HL-60/S4 treated with phorbol 12-myristate 13-acetate at 8.2 ng/mL for 4 days and 3 days (cell line): ENCODE results near the gene NUP42.
"Not testable (repeated sequence)": the region's sequence is repeated elsewhere in the genome, so short reads cannot be mapped to it uniquely, and the experiment has no call there.

Experiments used
- in situ Hi-C: fragments of 300-500 bp; cut with MboI; formaldehyde crosslinking; loops from 2 replicates; pipeline ENCODE4 v1.15.0; 2022; ENCODE audit warnings: low sequenced_read_pairs

The NUP42 gene

DNA sequence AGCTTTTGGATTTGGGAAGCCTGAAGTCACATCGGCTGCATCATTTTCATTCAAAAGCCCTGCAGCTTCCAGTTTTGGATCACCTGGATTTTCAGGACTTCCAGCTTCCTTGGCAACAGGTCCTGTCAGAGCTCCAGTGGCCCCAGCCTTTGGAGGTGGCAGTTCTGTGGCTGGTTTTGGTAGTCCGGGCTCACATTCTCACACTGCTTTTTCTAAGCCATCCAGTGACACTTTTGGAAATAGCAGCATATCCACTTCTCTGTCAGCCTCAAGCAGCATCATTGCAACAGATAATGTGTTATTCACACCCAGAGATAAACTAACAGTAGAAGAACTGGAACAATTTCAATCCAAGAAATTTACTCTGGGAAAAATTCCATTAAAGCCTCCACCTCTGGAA, 18.5 kb downstream of the NUP42 start:
- in situ Hi-C loops: no loop called here

DNA sequence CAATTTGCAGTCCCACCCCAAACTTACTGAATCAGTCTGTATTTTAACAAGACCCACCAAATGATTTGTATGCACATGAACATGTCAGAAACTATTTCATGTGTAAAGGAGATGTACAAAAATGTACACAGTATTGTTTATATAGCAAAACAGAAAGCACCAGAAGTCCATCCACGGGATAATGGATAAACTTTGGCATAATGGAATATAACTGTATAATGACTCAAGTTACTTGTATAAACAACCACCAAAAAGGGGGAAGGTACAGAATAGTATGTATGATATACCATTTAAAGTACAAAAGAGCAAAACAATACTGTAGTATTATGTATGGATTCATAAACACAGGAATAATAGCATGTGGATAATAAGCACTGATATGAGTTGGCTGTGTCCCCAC, 22.4 kb downstream of the NUP42 start:
- in situ Hi-C loops: no loop called here

DNA sequence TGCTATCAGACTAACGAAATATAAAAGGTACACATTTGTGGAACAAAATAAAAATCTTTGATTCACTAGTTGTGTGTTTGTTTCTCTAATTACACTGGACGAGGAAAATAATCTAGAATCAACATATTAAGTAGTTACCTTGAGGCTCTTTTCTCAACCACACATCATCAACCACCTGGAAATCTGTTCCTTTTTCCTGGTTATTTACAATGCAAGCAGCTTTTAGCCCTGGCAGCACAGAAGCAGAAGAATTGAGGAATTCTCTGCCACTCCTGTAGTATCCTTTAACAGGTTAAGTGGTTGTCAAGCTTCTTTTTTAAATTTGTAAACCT, 23.7 kb downstream of the NUP42 start:
- in situ Hi-C loops: no loop called here

DNA sequence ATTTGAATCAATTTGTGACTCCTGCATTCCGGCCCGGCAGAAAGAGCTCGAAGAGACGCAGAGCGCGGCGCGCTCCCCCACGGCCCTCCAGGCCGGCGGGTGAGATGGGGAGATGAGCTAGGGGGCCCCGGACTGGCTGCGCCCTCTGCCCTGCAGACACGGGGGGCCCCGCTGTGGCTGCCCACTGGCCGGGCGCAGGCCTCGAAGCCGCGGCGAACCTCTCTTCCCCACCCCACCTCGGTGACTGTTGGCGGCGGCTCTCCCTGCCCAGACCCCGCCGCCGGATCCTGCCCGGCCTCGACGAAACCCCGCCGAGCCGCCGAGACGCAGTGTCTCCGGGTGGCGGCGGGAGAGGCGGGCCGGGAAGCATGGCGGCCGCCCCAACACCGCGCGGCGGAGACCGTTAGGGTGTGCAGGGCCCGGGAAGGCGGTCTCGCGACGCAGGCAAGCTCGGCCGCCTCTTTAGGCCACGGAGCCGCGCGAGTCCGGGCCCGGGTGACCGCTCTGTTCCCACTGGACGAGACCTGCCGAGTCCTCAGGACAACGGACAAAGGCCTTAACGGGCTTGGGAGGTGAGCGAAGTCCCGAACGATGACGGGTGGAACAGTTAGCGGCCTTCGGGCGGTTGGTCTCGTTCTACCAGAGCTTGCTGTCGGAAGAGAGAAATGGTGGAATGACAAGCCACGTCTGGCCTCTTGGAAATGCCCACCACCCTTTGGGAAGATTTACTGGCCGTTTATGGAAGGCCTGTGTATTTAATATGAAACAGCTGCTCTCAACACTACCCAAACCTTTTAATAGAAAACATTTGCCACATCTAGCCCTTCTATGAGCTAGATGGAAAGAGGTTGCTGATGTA, 24.3 kb downstream of the NUP42 start:
- in situ Hi-C loops: no loop called here

DNA sequence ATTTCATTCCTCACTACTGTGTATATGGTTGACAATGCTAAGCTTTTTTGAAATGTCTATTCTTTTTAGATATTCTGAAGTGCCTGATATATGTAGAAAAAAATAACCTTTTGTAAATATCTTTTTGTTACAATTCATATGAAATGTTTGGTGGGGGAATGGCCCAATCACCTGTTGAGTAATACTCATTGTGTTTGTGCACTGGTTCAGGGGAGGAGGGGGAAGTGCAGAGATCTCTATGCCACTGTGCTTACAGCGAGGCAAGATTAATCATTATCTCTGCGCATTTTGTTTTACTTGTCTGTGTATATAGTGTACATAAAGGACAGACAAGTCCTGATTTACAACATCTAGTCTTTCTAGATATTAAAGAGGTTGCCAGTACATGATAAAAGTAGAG, 25.2 kb downstream of the NUP42 start:
- in situ Hi-C loops: no loop called here

DNA sequence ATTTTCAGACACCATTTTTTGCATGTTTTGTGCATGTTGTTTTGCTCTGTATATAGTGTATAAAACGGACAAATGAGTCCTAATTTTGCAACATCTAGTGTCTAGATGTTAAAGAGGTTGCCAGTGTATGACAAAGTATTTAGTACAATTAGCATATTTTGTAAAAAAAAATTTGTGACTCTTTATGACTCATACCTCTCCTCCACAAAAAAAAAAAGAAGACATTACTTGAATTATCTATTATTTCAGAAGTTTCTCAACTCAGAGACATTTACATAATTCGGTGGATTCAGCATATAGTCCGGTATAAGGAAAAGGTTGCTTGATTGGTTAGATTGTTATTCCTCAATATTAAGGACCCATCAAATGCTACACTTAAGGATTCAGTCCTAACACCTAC, 26.0 kb downstream of the NUP42 start:
- in situ Hi-C loops: no loop called here

DNA sequence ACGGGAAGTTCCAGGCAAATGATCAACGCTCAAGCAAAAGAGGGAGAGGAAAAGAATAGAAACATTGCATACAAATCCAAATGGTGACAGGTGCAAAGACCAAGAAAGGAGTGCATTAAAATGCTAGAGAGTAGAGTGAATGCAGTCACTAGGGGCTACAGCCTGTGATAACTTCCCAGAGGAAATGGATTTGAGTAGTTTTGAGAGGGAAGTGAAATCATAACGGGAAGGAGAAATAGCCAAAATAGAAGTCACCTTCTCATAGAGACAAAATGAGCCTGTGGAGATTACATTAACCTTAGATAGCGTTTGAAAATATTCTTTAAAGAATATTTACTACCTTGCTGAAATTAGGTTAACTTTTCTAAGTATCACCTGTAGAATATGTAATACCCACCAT, 26.5 kb downstream of the NUP42 start:
- in situ Hi-C loops: no loop called here

DNA sequence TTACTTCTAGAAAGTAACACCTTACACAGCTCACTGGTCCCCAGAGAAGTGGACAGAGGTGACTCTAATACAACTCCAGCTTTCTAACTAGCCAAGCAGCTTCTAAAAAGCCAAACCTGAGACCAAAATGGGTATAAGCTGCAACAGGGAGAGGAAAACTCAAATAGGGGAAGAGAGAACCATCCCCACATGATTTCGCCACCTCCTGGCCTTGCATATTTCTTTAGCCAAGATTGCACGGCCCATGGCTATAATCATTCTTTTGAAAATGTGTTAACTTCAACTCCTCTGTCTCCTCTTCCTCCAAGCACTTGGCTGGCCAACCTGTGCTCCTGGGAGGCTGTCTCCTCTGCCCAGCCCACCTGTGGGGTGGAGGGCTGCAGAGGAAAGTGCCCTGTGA, 28.7 kb downstream of the NUP42 start:
- in situ Hi-C loops: no loop called here

DNA sequence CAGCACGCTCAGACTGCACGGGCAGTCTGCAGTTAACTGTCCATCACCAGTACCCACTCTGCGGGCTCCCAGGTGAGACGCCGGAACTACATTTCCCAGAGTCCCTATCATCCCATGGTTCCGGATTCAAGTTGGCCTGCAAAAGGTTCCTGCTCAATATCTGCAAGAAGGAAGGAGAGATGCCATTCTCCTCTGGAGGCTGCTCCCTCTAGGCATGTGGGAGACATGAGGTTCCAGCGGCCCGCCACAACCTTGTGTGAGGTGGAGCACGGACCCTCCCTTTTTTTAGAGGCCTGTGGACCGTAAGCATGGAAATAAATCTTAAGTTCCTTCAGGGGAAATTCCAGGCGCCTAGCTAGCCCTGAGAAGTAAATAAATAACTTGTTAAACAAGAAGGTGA, 29.7 kb downstream of the NUP42 start:
- in situ Hi-C loops: no loop called here

DNA sequence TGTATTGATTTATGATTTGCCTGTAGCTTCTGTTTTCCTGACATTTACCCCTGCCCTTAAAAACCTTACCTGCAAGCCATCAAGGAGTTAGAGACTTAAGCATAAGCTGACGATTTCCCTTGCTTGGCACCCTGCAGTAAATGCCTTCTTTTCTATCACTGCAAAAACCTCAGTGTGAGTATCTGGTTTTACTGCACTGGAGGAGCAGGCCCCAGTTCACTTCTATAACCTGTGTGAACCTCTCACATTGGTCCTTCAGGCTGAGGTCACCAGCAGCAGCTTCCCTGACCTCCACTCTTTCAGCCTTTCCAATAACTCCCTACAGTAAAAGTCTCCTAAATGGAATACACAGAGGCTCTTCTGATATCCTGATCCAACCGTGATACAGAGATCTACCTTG, 30.5 kb downstream of the NUP42 start:
- in situ Hi-C loops: no loop called here

DNA sequence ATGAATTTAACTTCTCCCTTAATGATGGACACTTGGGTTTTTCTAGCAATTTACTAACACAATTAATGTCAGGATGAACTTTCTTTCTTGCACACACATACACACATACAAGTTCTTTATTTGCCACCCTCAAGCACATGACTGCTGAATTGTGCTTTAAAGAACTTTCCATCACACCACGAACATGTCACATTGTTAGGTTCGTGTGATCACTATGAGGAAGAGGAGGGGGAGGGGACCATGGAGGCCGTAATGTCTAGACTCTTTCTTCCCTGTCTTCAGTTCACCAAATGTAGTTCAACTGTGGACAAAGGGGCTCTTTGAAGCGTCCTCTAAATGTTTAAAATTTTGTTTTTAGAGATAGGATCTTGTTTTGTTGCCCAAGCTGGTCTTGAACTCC, 31.0 kb downstream of the NUP42 start:
- in situ Hi-C loops: no loop called here

DNA sequence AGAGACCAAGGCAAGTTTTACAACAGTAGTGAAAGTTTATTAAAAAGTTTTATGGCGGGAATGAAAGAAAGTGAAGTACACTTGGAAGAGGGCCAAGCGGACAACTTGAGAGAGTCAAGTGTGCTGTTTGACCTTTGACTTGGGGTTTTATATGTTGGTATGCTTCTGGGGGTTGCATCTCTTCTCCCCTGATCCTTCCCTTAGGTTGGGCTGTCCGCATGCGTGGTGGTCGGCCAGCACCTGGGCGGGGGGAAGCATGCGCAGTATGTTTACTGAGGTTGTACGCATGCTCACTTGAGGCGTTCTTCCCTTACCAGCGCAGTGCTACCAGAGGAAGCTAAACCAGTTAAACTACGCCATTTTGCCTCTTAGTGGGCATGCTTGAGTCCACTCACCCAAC, 31.9 kb downstream of the NUP42 start:
- in situ Hi-C loops: no loop called here

DNA sequence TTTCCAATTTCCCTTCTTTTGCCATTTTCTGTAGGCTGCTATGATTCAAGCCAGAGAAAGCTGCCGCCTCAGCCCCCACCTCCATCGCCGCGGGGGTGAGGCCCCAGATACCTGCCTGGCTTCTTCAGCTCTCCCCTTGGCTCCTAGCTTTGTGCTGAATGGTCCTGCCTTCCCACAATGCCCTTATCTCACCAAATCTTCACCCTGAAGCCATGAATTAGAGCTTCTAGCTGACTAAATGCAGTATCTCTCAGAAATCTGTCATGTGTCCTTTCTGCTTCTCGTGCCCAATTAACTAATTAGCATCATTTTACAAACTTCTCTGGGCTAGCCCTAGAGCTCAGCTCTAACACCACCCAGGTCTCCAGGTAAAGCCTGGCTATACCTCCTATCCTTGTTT, 32.6 kb downstream of the NUP42 start:
- in situ Hi-C loops: no loop called here

DNA sequence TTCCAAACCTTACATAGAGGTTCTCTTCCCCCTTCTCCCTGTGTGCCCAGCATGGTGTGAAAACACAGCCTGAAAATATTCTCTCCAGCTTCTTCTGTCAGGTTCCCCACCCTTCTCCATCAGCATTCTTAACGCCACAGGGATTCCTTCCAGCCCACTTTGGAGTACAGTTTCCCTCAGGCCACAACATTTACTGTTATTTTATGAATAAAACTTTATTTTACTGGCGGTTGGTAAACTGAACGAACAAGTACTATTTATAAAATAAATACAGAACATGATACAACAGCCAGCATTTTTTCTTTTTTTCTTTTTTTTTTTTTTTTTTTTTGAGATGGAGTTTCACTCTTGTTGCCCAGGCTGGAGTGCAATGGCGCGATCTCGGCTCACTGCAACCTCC, 33.1 kb downstream of the NUP42 start:
- in situ Hi-C loops: no loop called here

DNA sequence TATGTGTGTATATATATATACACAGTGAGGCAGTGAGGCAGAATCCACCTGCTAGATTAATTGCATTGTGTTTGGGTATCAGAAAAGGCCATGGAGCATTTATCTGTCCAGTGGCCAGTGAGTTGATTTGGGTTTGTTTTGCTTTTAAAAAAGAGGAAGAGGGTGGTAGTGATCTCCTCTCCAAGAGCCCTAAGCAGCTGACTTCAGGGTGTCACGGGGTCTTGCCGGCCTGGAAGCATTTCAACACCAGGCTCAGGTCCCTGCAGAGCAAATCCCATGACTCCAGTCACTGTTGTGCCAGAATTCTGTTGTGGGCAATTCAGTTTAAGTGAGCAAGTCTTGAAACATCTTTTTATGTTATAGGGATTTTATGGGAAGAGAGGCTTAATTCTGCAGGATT, 34.2 kb downstream of the NUP42 start:
- in situ Hi-C loops: no loop called here

DNA sequence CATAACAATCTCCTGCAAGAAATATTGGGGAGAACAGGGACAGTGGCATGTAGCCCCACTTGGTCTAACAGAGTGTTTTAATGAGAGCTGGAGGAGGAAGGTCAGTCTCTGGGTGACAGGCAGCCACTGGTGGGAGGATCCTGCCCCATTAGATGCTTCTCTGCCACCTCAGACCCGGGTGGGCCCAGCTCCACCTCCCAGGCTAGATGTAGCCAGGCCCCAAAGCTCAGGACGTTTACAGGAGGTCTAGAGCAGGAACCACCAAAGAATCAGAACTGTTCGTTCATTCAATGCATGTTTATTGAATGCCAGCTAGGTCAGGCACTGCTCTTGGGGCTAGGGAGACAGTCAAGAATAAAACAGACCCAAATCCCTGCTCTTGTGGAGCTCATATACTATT, 36.3 kb downstream of the NUP42 start:
- in situ Hi-C loops: no loop called here

DNA sequence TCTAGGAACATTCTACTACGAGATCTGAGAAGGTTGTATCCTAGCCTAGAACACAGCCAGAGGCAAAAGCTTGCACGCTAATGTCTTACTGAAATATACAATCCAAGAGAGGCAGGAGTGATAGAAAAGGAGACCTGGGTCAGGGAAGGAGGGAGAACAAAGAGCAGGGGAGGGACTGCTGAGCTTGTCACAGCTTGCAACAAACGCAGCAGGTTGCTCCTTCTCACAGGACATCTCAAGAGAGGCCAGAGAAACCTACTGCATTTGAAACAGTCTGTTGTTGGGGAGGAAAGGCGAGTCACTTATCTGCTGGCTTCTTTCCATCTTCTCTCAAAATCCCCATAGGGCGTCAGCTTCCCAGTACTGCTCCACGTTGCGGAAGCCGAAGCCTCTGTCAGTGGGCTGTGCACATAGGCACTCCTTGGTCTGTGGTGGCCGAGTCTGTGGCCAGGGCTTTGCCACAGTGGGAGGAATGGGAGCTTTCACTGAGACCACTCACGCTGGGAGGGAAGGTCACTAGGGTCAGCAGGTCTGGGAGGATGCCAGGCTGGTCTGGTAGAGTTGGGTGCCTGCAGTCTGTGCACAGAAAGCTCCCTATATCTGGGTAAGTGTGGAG, 39.0 kb downstream of the NUP42 start:
- in situ Hi-C loops: no loop called here

DNA sequence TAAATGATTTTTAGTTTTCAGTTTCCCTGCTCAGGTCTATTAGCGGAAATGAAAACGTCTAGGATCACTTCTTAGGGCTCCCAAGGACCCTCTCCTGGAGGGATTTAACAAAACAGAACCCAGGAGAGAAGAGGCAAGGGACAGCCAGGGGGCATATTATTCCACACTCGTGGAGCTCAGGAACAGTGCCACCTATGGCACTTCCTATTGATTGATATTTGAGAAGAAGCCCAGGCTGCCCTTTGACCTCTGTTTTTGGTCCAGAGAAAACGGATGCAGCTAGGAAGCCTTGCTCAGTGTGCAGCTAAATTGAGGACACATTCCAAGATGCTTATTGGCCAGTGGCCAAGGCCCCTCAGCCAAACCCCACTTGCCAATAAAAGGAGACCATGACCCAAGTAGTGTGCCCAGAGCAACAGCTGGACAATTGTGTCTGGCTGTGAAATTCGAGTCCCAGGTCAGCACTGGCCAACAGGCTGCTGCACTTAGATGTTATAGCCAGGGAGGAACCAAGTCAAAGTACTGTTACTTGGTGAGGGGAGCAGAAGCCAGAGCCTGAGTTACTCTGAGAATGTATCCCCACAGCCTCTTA, 40.7 kb downstream of the NUP42 start:
- in situ Hi-C loops: no loop called here

DNA sequence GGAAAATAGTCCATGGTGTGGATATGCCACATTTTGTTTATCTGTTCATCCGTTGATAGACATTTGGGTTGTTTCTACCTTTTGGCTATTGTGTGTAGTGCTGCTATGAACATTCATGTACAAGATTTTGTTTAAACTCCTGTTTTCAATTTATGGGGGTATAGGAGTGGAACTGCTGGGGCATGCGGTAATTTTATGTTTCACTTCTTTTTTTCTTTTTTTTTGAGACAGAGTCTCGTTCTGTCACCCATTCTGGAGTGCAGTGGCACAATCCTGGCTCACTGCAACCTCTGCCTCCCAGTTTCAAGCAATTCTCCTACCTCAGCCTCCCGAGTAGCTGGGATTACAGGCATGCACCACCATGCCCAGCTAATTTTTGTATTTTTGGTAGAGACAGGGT, 42.5 kb downstream of the NUP42 start:
- in situ Hi-C loops: not testable (repeated sequence)

DNA sequence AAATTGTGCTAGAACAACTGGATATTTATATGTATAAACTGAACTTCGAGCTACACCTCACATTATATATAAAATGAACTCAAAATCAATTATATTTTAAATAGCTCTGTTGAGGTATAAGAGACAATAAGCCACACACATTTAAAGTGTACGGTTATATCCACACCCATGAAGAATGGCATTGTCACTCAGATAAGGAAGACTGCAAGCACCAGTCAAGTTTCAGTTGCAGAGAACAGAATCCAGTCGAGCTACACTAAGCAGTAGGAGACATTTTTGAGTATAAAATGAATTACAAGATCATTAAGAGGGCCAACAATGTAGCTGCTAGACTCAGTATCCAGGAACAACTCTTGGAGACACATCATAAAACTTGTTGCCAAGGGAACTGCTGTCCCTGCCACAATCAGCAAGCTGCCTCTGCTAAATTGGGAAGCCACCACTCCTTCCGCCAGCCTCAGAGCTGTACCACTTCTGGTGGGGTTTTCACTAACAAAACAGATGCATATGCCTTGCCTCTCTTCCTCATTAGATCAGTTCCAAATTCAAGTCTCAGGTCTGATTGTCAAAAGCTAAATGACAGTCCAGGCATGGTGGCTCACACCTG, 45.1 kb downstream of the NUP42 start:
- in situ Hi-C loops: no loop called here

DNA sequence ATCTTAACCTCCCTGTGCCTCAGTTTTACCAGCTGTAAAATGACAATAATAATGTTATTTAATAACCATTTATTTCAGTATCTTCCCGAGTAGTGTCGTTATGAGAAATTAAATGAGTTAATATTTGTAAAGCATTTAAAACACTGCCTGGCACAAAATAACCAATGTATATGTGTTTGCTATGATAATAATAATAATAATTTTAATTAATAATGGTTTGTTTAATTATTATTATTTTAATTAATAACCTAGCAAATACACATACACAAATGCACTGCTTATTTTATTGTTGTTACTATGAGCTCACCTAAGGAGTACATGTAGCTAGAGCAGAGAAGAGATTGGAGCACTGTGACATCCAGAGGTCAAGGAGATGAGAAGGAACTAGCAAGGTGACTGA, 46.6 kb downstream of the NUP42 start:
- in situ Hi-C loops: no loop called here

DNA sequence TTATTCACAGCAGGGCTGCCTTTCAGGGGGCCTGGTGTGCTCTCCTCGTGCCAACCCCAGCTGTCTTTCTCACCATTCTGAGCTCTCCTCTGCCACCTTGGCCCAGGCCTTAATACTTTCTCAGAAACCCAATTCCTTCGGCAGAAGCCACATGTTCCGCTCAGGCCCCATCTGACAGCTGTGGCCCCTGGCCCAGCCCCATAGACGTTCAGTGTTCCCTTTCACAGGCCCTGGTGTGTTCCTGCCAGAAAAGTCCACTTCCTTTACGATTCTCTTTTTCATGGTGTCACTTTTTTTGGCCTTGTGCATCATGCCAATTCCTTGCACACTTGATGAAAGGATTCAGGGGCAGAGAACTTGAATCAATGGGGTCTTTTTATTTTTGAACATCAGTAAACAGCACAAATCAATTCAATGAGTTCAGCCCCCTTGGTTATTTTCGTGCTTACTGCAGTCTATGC, 48.8 kb downstream of the NUP42 start:
- in situ Hi-C loops: no loop called here
